HG03095 (cell line): ENCODE data around the gene ESF1.

Source experiments
- ATAC-seq: cut with Tn5 transposase; IDR thresholded peaks from one replicate; pipeline ENCODE4 v1.9.1; 2021; ENCODE audit warnings: moderate library complexity; ENCODE audit not compliant: unreplicated experiment

ESF1 gene

DNA sequence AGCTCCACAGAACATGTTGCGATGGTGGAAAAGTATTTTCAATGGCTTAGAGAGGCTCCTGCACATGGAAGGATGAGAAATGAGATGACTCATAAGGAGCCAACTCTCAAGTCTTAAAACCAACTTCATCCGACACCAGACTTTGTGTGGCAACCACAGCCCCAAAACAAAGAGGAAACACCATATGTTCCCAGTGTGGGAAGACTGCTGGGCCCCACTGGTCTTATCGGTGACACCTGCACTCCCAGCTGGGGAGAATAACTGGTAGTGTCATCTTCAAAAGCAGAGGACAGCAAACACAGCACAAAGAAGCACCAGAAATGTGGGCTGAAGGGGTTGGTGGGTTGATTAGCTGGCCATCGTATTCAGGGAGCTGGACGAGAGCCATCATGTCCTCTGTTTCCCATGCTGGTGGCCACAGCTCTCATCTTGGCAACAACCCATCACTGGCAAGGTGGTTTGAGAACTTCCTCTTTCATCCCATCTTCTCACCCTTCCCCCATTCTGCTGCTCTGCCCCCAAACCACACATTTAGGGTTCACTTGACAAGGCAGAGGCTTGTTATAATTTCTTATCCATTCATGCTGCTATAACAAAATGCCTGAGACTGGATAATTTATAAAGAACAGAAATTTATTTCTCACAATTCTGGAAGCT, 100.0 kb downstream of the ESF1 start:
- ATAC-seq = peak; percentile 58

DNA sequence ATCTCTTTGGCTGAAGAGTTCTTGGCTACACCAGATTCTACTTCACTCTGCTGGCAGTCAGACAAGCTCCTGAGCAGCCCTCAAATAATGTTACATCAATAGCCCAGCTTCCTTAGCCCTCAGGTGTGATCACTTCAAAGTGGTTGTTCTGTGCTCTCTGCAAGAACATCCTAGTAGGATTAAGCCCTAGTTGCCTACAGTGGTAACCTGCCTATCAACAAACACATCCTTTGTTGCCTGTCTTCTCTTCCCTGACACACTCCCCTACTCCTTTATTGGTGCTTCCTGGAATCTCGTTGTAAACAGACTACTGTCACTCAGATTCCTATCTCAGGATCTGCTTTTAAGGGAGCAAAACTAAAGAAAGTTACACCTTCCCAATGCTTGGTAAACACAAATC, 100.9 kb downstream of the ESF1 start:
- ATAC-seq = no peak

DNA sequence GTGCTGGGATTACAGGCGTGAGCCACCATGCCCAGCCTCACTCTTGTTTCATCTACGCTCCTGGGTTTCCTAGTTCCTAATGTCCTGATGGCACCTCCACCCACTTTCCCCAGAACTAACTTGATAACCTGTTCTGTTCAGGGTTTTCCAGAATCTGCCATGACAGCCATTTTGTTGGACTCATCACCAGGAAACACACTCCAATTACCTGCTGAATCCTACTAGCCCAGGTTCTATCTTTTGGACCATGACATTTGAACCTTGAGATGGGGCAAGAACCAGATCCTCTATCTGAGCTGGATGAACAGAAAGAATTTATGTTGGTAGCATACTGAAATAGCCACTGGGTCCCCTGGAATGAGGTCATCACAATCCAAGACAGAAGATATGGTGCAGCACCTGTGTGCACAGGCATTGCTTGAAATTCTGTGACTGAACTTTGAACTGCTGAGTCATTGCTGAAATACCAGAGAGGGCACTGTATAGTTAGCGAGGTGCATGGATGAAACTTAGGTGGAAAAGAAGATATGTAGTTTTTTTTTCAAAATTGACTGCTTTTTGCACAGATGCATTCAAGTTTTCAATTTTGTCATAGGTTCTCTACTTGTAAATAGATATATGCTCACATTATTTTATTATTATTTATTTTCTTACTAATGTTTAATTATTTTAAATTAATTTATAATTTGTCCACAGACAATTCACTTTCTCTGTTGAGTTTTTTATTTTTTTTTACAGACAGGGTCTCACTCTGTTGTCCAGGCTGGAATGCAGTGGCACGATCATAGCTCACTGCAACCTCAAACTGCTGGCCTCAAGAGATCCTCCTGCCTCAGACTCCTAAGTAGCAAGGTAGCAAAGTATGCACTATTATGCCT, 103.2 kb downstream of the ESF1 start:
- peak; percentile 68 for ATAC-seq

DNA sequence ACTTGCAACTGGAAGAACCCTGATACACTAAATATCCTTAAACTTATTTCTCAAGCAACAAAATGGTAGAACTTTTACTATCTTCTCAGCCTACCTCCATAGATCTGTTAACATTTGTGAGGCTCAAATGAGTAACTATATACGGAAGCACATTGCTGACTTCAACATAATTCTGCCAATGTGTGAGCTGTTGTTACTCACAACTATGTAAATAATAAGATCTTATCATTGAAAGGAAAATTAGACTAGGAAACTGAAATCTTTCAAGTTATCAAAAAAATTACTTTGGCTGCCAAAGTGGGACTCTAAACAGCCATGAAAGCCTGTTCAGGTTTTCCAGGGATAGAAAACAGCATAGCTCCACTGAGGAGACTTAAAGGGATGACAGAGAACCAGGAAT, 105.8 kb downstream of the ESF1 start:
- ATAC-seq = no peak

DNA sequence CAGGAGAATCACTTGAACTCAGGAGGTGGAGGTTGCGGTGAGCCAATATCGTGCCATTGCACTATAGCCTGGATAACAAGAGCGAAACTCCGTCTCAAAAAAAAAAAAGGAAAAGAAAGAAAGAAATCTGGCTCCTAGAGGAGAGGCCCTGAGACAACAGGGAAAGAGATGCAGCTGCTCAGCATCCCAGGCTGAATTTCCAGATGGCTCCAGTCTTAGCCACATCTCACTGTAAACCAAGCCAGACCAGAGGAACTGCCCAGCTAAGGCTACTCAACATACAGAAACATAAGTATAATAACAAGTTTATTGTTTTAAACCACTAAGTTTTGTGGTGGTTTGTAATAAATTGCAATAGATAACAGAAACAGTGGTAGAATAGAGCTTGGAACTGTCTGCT, 107.5 kb downstream of the ESF1 start:
- ATAC-seq = no peak

DNA sequence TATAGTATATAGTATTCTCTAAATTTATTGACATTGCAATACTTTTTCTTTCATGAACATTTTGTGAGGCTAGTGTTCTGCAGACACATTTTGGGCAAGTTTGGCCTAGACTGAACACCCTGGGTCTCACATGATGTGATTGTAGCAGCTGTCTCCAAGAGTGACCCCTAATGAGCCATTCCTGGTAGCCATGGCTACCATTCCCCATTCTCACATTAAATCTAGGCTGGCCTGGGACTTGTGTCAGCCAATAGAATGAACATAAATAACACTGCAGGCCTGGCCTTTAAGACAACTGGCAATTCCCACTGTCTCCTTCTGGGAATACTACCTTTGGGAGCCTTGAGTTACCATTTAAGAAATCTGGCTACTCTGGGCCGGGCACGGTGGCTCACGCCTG, 108.0 kb downstream of the ESF1 start:
- no peak for ATAC-seq

DNA sequence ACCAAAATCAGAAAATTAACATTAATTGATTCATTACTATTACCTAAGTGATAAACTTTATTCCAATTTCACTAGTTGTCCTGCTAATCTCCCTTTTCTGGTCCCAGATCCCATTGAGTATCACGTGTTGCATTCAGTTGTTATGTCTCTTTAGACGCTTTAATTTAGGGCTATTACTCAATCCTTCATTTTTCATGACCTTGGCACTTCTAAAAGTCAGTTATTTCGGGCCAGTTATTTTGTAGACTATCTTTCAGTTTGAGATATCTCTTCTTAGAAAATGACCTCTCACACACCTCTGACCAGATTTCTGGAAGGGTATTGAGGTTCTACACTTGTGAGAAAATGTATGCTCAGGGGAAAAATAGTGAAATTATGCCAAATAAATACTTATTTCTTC, 112.0 kb downstream of the ESF1 start:
- ATAC-seq = no peak

DNA sequence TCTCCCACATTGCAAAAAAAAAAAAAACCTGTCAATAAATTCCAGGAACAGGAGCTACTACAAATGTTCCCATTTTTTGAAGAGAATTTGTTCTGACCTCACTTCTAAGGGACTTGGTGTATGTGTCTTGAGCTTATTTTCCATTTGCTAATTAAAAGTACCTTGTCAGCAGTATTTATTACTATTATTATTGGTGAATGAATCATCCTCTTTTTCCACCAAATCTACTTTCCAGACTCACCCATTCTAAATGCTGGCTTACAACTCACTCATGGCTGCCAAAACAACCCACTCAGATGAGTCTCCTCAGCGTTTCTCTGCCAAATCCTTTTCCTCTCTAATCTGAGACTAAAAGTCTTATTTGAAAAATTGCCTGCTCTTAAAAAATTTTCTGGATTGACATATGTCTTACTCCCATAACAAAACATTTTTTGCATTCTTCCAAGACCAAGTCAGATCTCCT, 112.8 kb downstream of the ESF1 start:
- no peak for ATAC-seq

DNA sequence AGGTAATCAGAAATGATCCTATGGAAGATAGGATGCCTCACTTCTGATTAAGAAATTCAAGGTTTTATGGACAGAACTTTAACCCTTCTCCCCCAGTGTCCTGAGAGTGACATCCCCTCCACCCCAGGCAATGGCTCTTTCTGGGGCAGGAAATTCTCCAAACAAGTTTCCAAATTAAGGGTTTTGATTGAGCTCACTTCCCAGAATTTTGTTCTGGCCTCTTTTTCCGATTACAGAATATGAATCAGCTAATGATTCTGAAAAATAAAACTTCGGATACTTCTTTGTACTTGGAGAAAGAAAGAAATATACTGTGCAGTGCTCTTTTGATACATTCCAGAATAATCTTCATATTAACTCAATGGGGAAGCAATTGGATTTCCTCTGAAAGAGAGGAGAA, 113.2 kb downstream of the ESF1 start:
- ATAC-seq = no peak

DNA sequence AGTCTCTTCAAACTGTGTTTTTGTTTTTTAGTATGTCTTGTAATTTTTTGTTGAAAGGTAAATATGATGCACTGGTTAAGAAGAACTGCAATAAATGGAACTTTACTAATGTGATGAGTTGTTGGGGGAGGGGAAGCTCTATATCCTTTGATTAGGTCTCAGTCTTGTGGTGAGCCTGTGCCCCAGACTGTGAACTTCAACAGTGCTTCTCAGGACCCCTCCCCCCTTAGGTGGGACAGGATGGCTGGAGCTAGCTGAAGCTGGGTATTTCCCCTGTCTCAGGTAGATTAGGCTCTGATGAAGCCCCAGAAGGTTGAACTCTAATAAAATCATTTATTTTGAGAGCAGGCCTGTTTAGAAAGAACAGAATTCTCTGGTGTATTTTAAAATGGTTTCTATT, 114.6 kb downstream of the ESF1 start:
- ATAC-seq = no peak

DNA sequence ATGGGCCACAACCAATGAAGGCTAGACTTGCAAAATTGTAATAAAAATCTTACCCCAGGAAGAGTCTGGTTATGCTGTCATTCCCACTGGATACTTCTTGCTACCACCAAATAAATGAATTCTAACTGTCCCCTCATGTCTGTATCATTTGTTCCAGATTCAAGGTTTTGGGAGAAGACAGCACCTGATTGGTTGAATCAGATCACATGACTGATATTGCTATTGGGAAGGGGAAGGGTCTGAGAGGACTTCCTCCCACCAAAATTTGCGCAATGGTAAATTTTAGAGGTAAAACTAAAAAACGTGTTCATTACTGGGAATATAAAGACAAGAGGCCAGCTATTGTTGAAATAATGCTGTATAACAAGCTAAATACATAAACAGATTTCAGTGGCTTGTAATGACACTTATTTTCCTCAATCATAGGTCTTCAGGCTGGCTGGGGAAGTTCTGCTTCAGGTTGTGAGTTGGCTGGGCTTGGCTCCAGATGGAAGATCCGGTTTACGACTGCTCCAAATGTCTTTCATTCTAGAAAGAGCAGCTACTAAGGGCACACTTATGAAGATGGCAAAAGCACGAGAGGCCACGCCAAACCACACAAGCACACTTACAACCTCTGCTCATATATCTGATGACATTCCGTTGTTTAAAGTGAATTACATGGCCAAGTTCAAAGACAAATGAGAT, 118.9 kb downstream of the ESF1 start:
- ATAC-seq = no peak
